ENCODE measurements around the gene AMOTL1. TPM values are rescaled to one million over a fixed set of nuclear protein-coding genes. Genes with fewer than 3 reads are reported as not detected.

The AMOTL1 gene
- total RNA-seq, 2 experiments from 2014 or later, result 6.6 to 8.4 TPM

- peaks cover 2% of the 10 kb centered on the region for H3K27me3 Mint-ChIP-seq (ENCODE audit: low read depth)
- ChIA-PET CTCF (interaction anchor here (1.5 kb wide), 1 partner anchor 39 kb away, joined by 3 read pairs; no protein-coding TSS in a partner anchor), POLR2A (no interaction called here)
- no peaks in the 10 kb centered on the region for H3K4me1 Mint-ChIP-seq (ENCODE audit: low read depth)
- ATAC-seq (no peak), DNase-seq (no peak)
- no peaks in the 10 kb centered on the region for H3K9me3 Mint-ChIP-seq (ENCODE audit: insufficient read depth)
- peaks cover 7% of the 10 kb centered on the region for H3K36me3 Mint-ChIP-seq (ENCODE audit: low read depth)
- H3K4me3 Mint-ChIP-seq, result no peak overlapping the region
- no peak overlapping the region for H3K27ac Mint-ChIP-seq
These were observed 90.0 kb downstream of the AMOTL1 start for GRCh38 chr11:94858012-94858705.

GRCh38 chr11:94860333-94860732 lies 92.2 kb downstream of the AMOTL1 start:
- Mint-ChIP-seq H3K4me3 (no peak overlapping the region), H3K4me1 (ENCODE audit: low read depth) (no peaks in the 10 kb centered on the region), H3K27me3 (ENCODE audit: low read depth) (no peaks in the 10 kb centered on the region), H3K9me3 (ENCODE audit: insufficient read depth) (no peaks in the 10 kb centered on the region), H3K27ac (no peak overlapping the region), H3K36me3 (ENCODE audit: low read depth) (peaks cover 6% of the 10 kb centered on the region)
- ATAC-seq, result no peak
- POLR2A ChIA-PET, result no interaction called here
- CTCF ChIA-PET, result no interaction called here
- DNase-seq, result no peak

- ATAC-seq (no peak), DNase-seq (no peak)
- Mint-ChIP-seq H3K4me1 (ENCODE audit: low read depth) (no peaks in the 10 kb centered on the region), H3K4me3 (no peak overlapping the region), H3K9me3 (ENCODE audit: insufficient read depth) (no peaks in the 10 kb centered on the region), H3K36me3 (ENCODE audit: low read depth) (peaks cover 6% of the 10 kb centered on the region), H3K27ac (no peak overlapping the region), H3K27me3 (ENCODE audit: low read depth) (no peaks in the 10 kb centered on the region)
- CTCF ChIA-PET, result no interaction called here
- POLR2A ChIA-PET, result no interaction called here
These were observed 93.2 kb downstream of the AMOTL1 start for GRCh38 chr11:94861306-94861845.

GRCh38 chr11:94862926-94863880 lies 95.0 kb downstream of the AMOTL1 start:
- POLR2A ChIA-PET, result no interaction called here
- Mint-ChIP-seq H3K4me1 (ENCODE audit: low read depth) (no peaks in the 10 kb centered on the region), H3K36me3 (ENCODE audit: low read depth) (peaks cover 6% of the 10 kb centered on the region), H3K4me3 (no peak overlapping the region), H3K27ac (no peak overlapping the region), H3K9me3 (ENCODE audit: insufficient read depth) (no peaks in the 10 kb centered on the region), H3K27me3 (ENCODE audit: low read depth) (no peaks in the 10 kb centered on the region)
- CTCF ChIA-PET, result no interaction called here
- ATAC-seq (no peak), DNase-seq (no peak)

- Mint-ChIP-seq H3K27me3 (ENCODE audit: low read depth) (no peaks in the 10 kb centered on the region), H3K27ac (no peak overlapping the region), H3K36me3 (ENCODE audit: low read depth) (peaks cover 2% of the 10 kb centered on the region), H3K4me1 (ENCODE audit: low read depth) (no peaks in the 10 kb centered on the region), H3K9me3 (ENCODE audit: insufficient read depth) (no peaks in the 10 kb centered on the region), H3K4me3 (no peak overlapping the region)
- ChIA-PET POLR2A (no interaction called here), CTCF (no interaction called here)
- DNase-seq (no peak), ATAC-seq (no peak)
These were observed 96.4 kb downstream of the AMOTL1 start for GRCh38 chr11:94864506-94865045.

- ATAC-seq, result no peak
- Mint-ChIP-seq H3K4me3 (no peak overlapping the region), H3K4me1 (ENCODE audit: low read depth) (no peaks in the 10 kb centered on the region), H3K27ac (no peak overlapping the region), H3K36me3 (ENCODE audit: low read depth) (peaks cover 2% of the 10 kb centered on the region), H3K27me3 (ENCODE audit: low read depth) (no peaks in the 10 kb centered on the region), H3K9me3 (ENCODE audit: insufficient read depth) (no peaks in the 10 kb centered on the region)
- CTCF ChIA-PET, result no interaction called here
- POLR2A ChIA-PET, result no interaction called here
- no peak for DNase-seq
These were observed 98.2 kb downstream of the AMOTL1 start for GRCh38 chr11:94866231-94866822.

GRCh38 chr11:94866936-94867795 lies 99.0 kb downstream of the AMOTL1 start:
- Mint-ChIP-seq H3K4me3 (no peak overlapping the region), H3K4me1 (ENCODE audit: low read depth) (no peaks in the 10 kb centered on the region), H3K27ac (no peak overlapping the region), H3K27me3 (ENCODE audit: low read depth) (peaks cover 3% of the 10 kb centered on the region), H3K9me3 (ENCODE audit: insufficient read depth) (no peaks in the 10 kb centered on the region), H3K36me3 (ENCODE audit: low read depth) (peaks cover 2% of the 10 kb centered on the region)
- DNase-seq (no peak), ATAC-seq (no peak)
- ChIA-PET POLR2A (no interaction called here), CTCF (no interaction called here)

- Mint-ChIP-seq H3K27ac (no peak overlapping the region), H3K27me3 (ENCODE audit: low read depth) (peaks cover 3% of the 10 kb centered on the region), H3K4me1 (ENCODE audit: low read depth) (no peaks in the 10 kb centered on the region), H3K36me3 (ENCODE audit: low read depth) (peaks cover 2% of the 10 kb centered on the region), H3K9me3 (ENCODE audit: insufficient read depth) (no peaks in the 10 kb centered on the region), H3K4me3 (no peak overlapping the region)
- ChIA-PET POLR2A (no interaction called here), CTCF (no interaction called here)
- no peak for DNase-seq
- no peak for ATAC-seq
These were observed 100.3 kb downstream of the AMOTL1 start for GRCh38 chr11:94868468-94868867.

GRCh38 chr11:94869186-94869585 lies 101.0 kb downstream of the AMOTL1 start:
- Mint-ChIP-seq H3K9me3 (ENCODE audit: insufficient read depth) (no peaks in the 10 kb centered on the region), H3K27me3 (ENCODE audit: low read depth) (peaks cover 3% of the 10 kb centered on the region), H3K27ac (no peak overlapping the region), H3K4me1 (ENCODE audit: low read depth) (no peaks in the 10 kb centered on the region), H3K4me3 (no peak overlapping the region), H3K36me3 (ENCODE audit: low read depth) (peaks cover 2% of the 10 kb centered on the region)
- ATAC-seq, result no peak
- no peak for DNase-seq
- POLR2A ChIA-PET, result no interaction called here
- CTCF ChIA-PET, result no interaction called here

- peaks cover 3% of the 10 kb centered on the region for H3K27me3 Mint-ChIP-seq (ENCODE audit: low read depth)
- no peak overlapping the region for H3K27ac Mint-ChIP-seq
- no peaks in the 10 kb centered on the region for H3K9me3 Mint-ChIP-seq (ENCODE audit: insufficient read depth)
- H3K4me1 Mint-ChIP-seq (ENCODE audit: low read depth), result no peaks in the 10 kb centered on the region
- ATAC-seq (no peak), DNase-seq (no peak)
- no peak overlapping the region for H3K4me3 Mint-ChIP-seq
- H3K36me3 Mint-ChIP-seq (ENCODE audit: low read depth), result no peaks in the 10 kb centered on the region
- POLR2A ChIA-PET, result no interaction called here
- CTCF ChIA-PET, result no interaction called here
These were observed 102.3 kb downstream of the AMOTL1 start for GRCh38 chr11:94870422-94870821.

GRCh38 chr11:94871491-94872185 lies 103.5 kb downstream of the AMOTL1 start:
- POLR2A ChIA-PET, result no interaction called here
- DNase-seq, result no peak
- Mint-ChIP-seq H3K9me3 (ENCODE audit: insufficient read depth) (no peaks in the 10 kb centered on the region), H3K27ac (no peak overlapping the region), H3K27me3 (ENCODE audit: low read depth) (peaks cover 3% of the 10 kb centered on the region), H3K4me3 (no peak overlapping the region), H3K4me1 (ENCODE audit: low read depth) (peaks cover 9% of the 10 kb centered on the region), H3K36me3 (ENCODE audit: low read depth) (peaks cover 2% of the 10 kb centered on the region)
- no peak for ATAC-seq
- CTCF ChIA-PET, result no interaction called here

Measured in activated CD8-positive, alpha-beta T cell treated with anti-CD3 and anti-CD28 coated beads, Interleukin-2, amount 10 ng/mL, durations not matched to agents 7 days and 5 days (primary cell).